K562 (cell line): Measurements from ENCODE around the gene UBASH3A.

ENCODE experiments used
- CAMTA2 ChIP-seq: fragments of 250-450 bp; sonication (Bioruptor Pico); conservative IDR thresholded peaks from 2 replicates; pipeline ENCODE4 v1.5.1; 2022
- EP300 ChIP-seq: IDR thresholded peaks from 2 replicates; pipeline ENCODE4 v1.6.1; 2012; ENCODE audit warnings: low read length, improper control_type of control experiment
- EZH2 ChIP-seq: IDR thresholded peaks from 2 replicates; pipeline ENCODE4 v1.6.1; 2012; ENCODE audit warnings: low read depth, mild to moderate bottlenecking, inconsistent platforms, low read length, borderline replicate concordance
- MAX ChIP-seq: sonication (generic); formaldehyde crosslinking; IDR thresholded peaks from 2 replicates; pipeline ENCODE4 v1.9.0; 2022; ENCODE audit warnings: mild to moderate bottlenecking, missing genetic modification reagents
- RAD21 ChIP-seq, 2 experiments: fragments of 250-450 bp in 1 of 2; fragments of 450-650 bp in 1 of 2; sonication (Bioruptor Pico) in 1 of 2; formaldehyde crosslinking in 1 of 2; IDR thresholded peaks in 1 of 2; conservative IDR thresholded peaks in 1 of 2; 2 replicates each; pipeline versions ENCODE4 v1.4.0 to v1.8.0; 2020 to 2022; ENCODE audit warnings: mild to moderate bottlenecking in 2 of 2, moderate library complexity in 1 of 2
- SAFB2 ChIP-seq: fragments of 200-400 bp; formaldehyde crosslinking; IDR thresholded peaks from 2 replicates; pipeline ENCODE4 v1.6.1; 2018; ENCODE audit warnings: borderline replicate concordance, low read length, low read depth, moderate library complexity; ENCODE audit not compliant: severe bottlenecking
- SRF ChIP-seq, 2 experiments: fragments of 250-450, 450-650 bp in 1 of 2; sonication (Bioruptor Pico) in 1 of 2; sonication (generic) in 1 of 2; formaldehyde crosslinking; IDR thresholded peaks; 2 replicates each; pipeline versions ENCODE4 v1.5.0 to v1.5.1; 2020 to 2022; ENCODE audit warnings: mild to moderate bottlenecking in 1 of 2, missing genetic modification reagents in 1 of 2
- ZNF644 ChIP-seq: fragments of 200-800 bp; sonication (Bioruptor generic); IDR thresholded peaks from 2 replicates; pipeline ENCODE4 v1.6.1; 2016; ENCODE audit warnings: low read depth, missing genetic modification characterization, missing compliant biosample characterization
- TF ChIP-seq, protein P1 (sequence below), 3 experiments: IDR thresholded peaks in 2 of 3; conservative IDR thresholded peaks in 1 of 3; 2 replicates each; pipeline ENCODE4 v1.5.1; 2011 to 2012; ENCODE audit warnings: low read length in 3 of 3, mild to moderate bottlenecking in 3 of 3, control low read depth in 2 of 3, improper control_type of control experiment in 1 of 3, inconsistent platforms in 1 of 3, low read depth in 1 of 3, mixed read lengths in 1 of 3, moderate library complexity in 1 of 3; ENCODE audit not compliant: insufficient read depth in 2 of 3

DNA sequence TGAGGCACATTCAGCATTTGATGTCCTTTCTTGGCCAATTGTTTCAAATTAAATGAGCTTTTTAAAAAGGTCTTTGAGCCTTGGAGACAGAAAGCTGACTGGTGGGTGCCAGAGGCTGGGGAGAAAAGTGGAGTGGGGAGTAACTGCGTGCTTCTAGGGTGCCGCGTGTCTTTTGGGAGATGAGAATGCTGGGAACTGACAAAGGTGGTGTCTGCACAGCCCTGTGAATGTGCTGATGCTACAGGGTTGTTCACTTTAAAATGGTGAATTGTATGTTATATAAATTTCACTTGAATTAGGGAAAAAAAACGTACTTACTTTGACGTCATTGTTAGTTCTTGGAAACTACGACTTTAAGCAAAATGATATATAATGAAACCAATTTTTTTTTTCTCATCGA lies 29.2 kb upstream of the UBASH3A start:
- TF ChIP-seq EP300 (no peak), MAX (CRISPR knock-in tag) (no peak), ZNF644 (tag) (no peak), RAD21 (CRISPR knock-in tag; conservative IDR thresholded peaks at IDR 0.05 in 1 of 2, IDR thresholded peaks at IDR 0.05 in 1 of 2) (no peak), EZH2 (no peak), SAFB2 (no peak), CAMTA2 (CRISPR knock-in tag) (no peak), SRF (CRISPR knock-in tag; IDR thresholded peaks at IDR 0.05) (no peak)
- TF ChIP-seq, protein P1, sequence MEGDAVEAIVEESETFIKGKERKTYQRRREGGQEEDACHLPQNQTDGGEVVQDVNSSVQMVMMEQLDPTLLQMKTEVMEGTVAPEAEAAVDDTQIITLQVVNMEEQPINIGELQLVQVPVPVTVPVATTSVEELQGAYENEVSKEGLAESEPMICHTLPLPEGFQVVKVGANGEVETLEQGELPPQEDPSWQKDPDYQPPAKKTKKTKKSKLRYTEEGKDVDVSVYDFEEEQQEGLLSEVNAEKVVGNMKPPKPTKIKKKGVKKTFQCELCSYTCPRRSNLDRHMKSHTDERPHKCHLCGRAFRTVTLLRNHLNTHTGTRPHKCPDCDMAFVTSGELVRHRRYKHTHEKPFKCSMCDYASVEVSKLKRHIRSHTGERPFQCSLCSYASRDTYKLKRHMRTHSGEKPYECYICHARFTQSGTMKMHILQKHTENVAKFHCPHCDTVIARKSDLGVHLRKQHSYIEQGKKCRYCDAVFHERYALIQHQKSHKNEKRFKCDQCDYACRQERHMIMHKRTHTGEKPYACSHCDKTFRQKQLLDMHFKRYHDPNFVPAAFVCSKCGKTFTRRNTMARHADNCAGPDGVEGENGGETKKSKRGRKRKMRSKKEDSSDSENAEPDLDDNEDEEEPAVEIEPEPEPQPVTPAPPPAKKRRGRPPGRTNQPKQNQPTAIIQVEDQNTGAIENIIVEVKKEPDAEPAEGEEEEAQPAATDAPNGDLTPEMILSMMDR (IDR thresholded peaks at IDR 0.05 in 2 of 3, conservative IDR thresholded peaks at IDR 0.05 in 1 of 3; ENCODE audit: insufficient read depth in 2 of 3, low read depth in 1 of 3, low read length in 3 of 3): no peak
